Activated CD4-positive, CD25-positive, alpha-beta regulatory T cell (primary cell): Measurements from ENCODE around the gene ASPSCR1.

ENCODE experiments used
- DNase-seq, 4 experiments: peaks; one replicate each; lab custom pipeline; 2025; lab: John Stamatoyannopoulos, UW

Gene ASPSCR1

DNA sequence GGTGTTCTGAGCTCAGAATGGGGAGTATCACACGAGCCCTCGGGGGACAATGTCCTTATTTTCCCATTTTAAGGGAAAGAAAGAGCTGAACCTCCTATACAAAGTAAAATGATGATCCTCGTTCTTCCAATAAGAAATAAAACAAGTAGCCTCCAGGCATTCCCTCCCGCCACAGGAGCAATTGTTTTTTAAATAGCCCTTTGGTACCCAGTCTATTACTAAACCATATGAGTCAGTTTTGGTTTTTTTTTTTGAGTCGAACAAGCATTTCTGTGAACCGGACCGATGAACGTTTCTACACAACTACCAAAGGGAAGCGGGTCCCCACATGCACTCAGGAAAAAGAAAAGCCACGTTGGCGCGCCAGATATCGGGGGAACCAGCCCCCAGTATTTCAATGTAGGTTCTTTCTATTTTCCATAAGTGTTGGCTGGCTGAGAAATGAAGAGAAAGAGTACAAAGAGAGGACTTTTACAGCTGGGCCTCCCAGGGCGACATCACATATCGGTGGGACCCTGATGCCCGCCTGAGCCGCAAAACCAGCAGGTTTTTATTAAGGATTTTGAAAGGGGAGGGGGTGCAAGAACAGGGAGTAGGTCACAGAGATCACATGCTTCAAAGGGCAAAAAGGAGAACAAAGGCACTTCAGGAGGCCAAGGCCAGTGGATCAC lies 63.9 kb downstream of the ASPSCR1 start:
- DNase-seq = no peak

- no peak for DNase-seq
These were observed 65.2 kb downstream of the ASPSCR1 start for GRCh38 chr17:82042649-82043048.

- no peak for DNase-seq
These were observed 66.1 kb downstream of the ASPSCR1 start for GRCh38 chr17:82043507-82043906.

GRCh38 chr17:82045936-82046484 lies 68.6 kb downstream of the ASPSCR1 start:
- DNase-seq = no peak

DNA sequence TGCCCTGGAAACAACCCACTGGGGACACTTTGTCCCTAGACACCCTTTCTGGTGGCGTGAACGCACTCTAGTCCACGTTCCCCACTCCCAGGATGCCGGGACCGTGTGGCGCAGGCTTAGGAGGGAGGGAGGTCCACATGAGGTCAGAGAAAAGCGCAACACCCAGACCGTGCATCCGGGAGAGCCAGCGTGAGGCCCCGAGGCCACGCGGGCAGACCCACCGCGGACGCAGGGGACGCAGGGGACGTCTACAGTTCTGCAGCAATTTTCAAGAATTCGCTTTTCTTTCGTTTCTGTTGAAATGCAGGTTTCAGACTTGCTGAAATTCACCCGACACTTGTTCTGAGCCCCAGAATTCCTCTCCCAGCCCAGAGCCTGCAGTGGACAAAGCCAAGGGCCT lies 69.5 kb downstream of the ASPSCR1 start:
- no peak for DNase-seq

DNA sequence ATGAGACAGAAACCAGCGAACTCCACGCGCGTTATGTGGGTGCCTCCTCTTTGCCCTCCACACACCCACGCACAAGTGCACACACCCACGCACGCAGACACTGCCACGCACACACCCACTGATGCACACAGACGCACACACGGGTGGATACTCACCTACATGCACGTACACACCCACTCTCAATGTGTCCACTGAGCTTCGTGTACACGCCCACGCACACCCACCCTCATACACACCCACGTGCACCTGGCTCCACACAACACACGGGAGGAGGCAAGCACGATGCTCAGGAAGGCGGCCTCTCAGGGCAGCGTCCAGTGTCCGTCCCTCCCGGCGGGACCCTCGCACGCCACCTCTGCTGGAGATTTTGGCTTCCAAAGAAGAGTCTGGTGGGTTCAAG lies 70.0 kb downstream of the ASPSCR1 start:
- no peak for DNase-seq

DNA sequence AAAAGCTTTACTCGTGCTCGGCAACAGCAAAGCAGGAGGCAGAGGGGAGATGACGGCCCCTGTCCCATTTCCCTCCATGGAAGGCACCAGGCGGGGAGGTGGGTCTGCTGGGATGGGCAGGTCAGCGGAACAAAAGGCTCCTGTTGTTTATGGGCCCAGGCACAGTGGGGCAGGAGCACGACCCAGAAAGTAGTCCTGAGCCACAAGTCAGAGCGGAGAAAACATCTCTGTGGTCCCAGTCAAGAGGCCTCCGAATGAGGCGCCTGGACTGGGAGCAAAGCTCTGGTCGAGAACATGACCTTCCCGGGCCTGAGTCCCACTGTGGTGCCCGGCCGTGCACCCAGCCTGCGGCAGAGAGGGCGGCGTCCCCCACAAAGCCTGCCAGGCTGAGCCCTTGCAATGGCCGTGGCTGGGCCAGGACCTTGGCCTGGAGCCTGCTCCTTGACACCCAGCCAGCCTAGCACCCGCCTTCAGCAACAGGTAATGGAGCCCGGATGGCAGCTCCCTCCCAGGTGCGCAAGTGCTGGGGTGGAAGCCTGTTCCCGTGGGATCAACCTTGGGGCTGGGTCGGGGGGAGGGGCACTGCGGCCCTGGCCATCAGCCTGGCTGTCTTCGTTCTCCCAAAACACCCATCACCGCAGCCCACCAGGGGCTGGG lies 70.6 kb downstream of the ASPSCR1 start:
- no peak for DNase-seq

DNA sequence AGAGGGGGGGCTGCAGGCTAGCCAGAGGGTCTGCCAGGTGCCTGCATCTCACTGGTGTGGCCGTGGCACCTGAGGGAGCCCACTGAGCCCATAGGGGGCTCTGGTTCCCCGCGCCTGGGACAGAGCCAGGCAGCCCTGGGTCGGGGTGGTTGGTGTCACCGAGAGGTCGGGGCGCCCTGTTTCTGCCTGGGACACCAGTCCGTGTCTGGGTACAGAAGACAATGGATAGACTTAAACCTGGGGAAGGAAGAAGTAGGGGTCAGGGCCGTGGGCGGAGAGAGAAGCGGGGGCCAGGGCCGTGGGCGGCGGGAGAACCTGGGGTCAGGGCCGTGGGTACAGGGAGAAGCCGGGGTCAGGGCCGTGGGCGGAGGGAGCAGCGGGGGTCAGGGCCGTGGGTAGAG lies 71.1 kb downstream of the ASPSCR1 start:
- DNase-seq = no peak

DNA sequence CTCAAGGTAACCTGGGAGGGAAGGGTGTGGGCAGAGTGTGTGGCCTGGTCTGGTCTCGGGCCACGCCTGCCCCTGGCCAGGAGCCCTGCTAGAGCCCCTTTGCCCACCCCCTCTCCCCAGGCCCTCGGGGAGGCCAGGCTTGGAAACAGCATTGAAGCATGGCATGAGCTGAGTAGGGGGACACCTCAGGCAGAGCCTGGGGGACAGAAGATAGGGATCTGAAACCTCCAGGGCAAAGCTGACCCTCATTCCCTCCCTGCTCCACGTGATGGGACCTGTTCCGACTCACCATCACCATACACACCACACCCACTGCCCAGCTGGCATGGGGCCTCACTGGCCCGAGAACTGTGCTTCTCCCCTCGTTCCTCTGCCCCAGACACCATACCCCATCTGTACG lies 71.7 kb downstream of the ASPSCR1 start:
- no peak for DNase-seq

DNA sequence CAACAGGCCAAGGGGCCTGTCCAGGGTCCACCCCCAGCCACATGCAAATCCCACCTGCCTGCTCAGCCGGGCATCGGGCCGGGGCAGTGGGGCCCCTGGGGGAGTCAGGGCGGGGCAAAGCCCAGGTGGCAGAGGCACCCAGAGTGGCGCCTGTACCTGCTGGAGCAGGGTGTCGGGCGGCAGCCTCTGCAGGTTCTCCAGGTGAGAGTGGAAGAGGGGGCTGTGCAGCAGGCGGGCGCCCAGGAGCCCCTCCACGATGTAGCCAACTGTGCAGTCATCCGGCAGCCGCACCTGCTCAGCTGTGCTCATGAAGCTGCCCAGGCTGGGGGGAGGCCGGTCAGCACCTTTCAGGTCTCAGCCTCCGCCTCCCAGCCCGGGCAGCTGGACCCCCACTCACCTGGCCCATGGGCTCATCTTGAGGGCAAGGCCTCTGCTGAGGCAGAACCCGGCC lies 72.1 kb downstream of the ASPSCR1 start:
- DNase-seq = no peak

DNA sequence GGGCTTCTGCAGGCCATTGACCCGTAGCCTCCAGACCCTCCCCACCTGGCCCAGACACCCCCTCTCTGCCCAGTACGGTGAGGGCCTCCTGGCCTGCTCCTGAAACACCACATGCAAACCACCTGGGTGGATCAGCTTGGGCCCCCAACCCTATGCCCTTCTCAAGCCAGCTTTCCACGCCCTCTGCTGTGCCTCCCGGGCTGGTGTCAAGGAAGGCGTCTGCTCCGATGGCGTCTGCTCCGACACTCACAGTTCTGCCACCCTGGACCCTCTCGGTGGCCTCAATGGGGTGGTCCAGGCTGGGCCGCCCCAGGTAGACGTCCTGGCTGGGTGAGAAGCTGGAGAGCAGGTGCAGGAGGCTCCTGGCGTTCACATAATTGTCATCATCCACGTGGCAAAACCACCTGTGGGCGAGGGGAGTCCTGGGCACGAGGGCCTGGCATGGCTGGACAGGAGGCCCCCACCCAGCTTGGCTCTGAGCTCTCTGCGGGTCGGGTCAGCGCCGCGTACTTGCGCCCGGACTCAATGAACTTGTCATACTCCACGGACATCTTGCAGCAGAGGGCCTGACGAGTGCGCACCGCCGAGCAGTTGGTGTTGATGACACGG lies 72.8 kb downstream of the ASPSCR1 start:
- no peak for DNase-seq

- no peak for DNase-seq
These were observed 73.6 kb downstream of the ASPSCR1 start for GRCh38 chr17:82050761-82051641.

- peak; percentile 70 to 79 (median 70) for DNase-seq
These were observed 74.6 kb downstream of the ASPSCR1 start, which contains the start of the genes GPS1 and RFNG for GRCh38 chr17:82051776-82052637. TSS of gene GPS1 (plus strand) at chr17:82051898. CDS start at chr17:82051932, 34 bp downstream. TSS of gene RFNG (minus strand) at chr17:82051811. CDS start at chr17:82051766, 45 bp downstream.

- no peak for DNase-seq
These were observed 75.2 kb downstream of the ASPSCR1 start for GRCh38 chr17:82052638-82053059.

DNA sequence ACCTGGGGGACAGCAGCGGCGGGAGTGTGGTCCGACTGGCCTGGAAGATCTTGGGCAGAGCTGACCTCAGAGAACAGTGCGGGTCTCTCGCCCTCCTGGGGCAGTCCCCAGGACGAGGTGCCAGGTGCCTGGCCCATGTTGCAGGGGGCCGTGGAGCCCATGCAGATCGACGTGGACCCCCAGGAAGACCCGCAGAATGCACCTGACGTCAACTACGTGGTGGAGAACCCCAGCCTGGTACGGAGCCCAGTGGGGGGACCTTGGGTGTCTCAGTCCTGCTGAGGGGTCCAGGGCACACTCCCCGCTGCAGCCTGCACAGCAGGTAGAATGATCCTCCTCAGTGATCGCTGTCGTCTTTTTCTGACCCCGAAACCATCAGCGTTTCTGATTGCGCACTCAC lies 75.7 kb downstream of the ASPSCR1 start:
- no peak for DNase-seq

DNA sequence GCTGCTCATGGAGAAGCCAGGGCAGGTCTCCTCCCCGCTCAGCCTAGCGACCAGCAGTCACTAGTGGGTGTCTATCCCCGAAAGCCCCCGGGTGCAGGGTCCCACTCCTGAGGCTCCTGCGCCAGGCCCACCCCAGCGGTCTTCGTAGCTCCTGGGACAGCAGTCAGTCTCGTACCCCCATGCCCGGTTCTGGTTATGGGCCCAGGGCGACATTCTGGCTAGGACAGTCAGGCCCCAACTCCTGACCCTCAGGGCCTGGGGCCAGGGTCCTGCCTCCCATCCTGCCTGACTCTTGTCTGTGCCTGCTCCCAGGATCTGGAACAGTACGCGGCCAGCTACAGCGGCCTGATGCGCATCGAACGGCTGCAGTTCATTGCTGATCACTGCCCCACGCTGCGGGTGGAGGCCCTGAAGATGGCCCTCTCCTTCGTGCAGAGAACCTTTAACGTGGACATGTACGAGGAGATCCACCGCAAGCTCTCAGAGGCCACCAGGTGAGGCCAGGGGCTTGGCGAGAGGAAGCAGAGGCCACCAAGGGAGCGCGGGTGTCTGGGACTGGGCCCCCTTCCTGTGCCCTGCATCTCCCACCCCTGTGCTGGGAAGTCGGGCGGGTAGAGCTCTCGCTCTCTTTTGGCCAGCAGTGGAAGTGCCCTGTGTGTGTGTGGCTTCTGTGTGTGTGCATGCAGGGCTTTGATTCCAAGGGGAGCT lies 76.3 kb downstream of the ASPSCR1 start:
- no peak for DNase-seq

DNA sequence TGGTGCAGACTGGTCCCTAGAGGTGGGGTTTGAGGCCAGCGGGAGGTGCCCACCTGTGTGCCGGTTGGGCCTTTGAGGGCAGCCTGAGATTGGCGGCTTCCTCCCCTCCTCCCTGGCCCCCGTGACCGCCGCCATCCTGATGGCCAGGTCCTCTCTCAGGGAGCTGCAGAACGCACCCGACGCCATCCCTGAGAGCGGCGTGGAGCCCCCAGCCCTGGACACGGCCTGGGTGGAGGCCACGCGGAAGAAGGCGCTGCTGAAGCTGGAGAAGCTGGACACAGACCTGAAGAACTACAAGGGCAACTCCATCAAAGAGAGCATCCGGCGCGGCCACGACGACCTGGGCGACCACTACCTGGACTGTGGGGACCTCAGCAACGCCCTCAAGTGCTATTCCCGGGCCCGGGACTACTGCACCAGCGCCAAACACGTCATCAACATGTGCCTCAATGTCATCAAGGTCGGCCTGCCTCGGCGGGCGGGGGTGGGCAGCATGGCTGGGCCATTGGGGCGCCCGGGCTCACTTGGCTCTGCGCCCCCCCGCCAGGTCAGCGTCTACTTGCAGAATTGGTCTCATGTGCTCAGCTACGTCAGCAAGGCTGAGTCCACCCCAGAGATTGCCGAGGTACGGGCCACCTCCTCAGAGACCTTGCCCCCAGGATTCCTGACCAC lies 77.1 kb downstream of the ASPSCR1 start:
- DNase-seq = no peak

DNA sequence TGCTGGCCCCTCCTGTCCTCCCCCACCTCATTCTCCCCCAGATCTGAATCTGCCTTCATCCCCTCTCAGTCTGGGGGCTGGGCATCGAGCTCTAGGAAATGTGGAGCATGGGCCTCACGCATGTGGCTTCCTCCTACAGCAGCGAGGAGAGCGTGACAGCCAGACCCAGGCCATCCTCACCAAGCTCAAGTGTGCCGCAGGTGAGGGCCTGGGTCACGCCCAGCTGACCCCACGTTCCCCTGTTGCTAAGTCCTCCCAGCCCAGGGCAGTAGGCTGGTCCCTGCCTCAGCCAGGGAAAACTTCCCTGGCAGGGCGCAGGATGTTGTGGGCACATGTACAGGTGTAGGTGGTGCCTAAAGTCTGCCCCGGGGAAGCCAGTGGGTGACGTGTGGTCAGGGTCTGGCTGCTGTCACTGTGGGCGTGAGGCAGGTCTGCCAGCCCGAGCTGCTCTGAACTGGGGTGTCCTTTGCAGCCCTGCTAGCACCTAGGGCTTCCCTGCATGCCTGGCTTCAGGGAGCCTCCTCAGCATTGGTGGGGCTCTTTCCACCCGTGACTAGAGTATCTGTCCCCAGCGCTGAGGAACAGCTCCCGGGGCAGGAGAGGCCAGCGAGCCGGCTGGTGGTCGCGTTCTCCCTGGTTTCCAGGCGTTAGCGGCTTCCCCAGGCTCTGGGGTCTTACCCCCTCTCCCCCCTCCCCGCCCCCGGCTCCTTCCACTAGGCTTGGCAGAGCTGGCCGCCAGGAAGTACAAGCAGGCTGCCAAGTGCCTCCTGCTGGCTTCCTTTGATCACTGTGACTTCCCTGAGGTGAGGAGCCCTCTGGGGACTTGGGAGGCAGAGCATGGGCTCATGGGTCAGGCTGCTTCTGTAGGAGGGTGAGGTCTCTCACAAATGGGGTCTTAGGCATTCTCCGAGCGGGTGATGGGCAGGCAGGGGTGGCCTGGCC lies 77.9 kb downstream of the ASPSCR1 start:
- no peak for DNase-seq
